IMR-90 (cell line): Measurements from ENCODE around the gene SMARCD1. TPM values are rescaled to one million over a fixed set of nuclear protein-coding genes. Genes with fewer than 3 reads are reported as not detected.

Experiments used
- ATAC-seq: fragments of 200-7000 bp; cut with Tn5 transposase; 2 replicates; pipeline ENCODE4 v1.9.1; 2020; ENCODE audit warnings: low read depth, mild to moderate bottlenecking, moderate library complexity
- BruUV-seq: library from RNA; stranded (reverse); fragments of 400-500 nt; replicated peaks from 2 replicates; lab custom pipeline; 2021; lab: Mats Ljungman, UMichigan
- CTCF ChIA-PET: fragments of 300-600 bp; formaldehyde crosslinking; extraction: SDS; loops from one replicate; lab custom pipeline; 2021; ENCODE audit warnings: antibody characterized with exemption; lab: Yijun Ruan, JAX
- POLR2A ChIA-PET: fragments of 300-600 bp; sonication (Branson Sonifier 250); formaldehyde crosslinking; loops from one replicate; lab custom pipeline; 2022; ENCODE audit warnings: antibody characterized with exemption; ENCODE audit not compliant: unreplicated experiment; lab: Charles Lee
- DNase-seq: peaks from one replicate; pipeline ENCODE4 v3.0.0; 2013
- H2AFZ ChIP-seq: replicated peaks from 2 replicates; pipeline ENCODE3; 2013; ENCODE audit warnings: low read length, mild to moderate bottlenecking; ENCODE audit not compliant: poor library complexity
- H2AK5ac ChIP-seq: 2 replicates; pipeline ENCODE4 v1.6.1; 2013; ENCODE audit warnings: low read depth, low read length, inconsistent platforms
- H2AK9ac ChIP-seq: replicated peaks from 2 replicates; pipeline ENCODE3; 2013; ENCODE audit warnings: mild to moderate bottlenecking, low read depth, low read length, moderate library complexity; ENCODE audit not compliant: poor library complexity
- H2BK120ac ChIP-seq: 2 replicates; pipeline ENCODE4 v1.6.1; 2013; ENCODE audit warnings: low read depth, low read length, inconsistent platforms
- H2BK15ac ChIP-seq: 3 replicates; pipeline ENCODE4 v1.6.1; 2013; ENCODE audit warnings: low read depth, low read length, inconsistent platforms
- H2BK20ac ChIP-seq: 2 replicates; pipeline ENCODE4 v1.6.1; 2013; ENCODE audit warnings: low read depth, mild to moderate bottlenecking, inconsistent platforms, low read length, moderate library complexity
- H2BK5ac ChIP-seq: 2 replicates; pipeline ENCODE4 v1.6.1; 2013; ENCODE audit warnings: mild to moderate bottlenecking, low read depth, low read length, inconsistent platforms; ENCODE audit not compliant: poor library complexity, severe bottlenecking
- H3K14ac ChIP-seq: replicated peaks from 2 replicates; pipeline ENCODE4 v1.6.1; 2013; ENCODE audit warnings: low read depth, low read length, inconsistent platforms
- H3K18ac ChIP-seq: 2 replicates; pipeline ENCODE4 v1.6.1; 2013; ENCODE audit warnings: low read depth, low read length, control low read depth
- H3K23ac ChIP-seq: 2 replicates; pipeline ENCODE4 v1.6.1; 2013; ENCODE audit warnings: low read depth, low read length, inconsistent platforms
- H3K27ac ChIP-seq: 2 replicates; pipeline ENCODE4 v1.5.1; 2013; ENCODE audit warnings: mild to moderate bottlenecking, control low read depth, low read length; ENCODE audit not compliant: insufficient read depth
- H3K27me3 ChIP-seq: 2 replicates; pipeline ENCODE4 v1.6.1; 2013; ENCODE audit warnings: low read length; ENCODE audit not compliant: control insufficient read depth, insufficient read depth
- H3K36me3 ChIP-seq: 2 replicates; pipeline ENCODE4 v1.6.1; 2013; ENCODE audit warnings: low read length, mixed read lengths; ENCODE audit not compliant: control insufficient read depth, insufficient read depth
- H3K4ac ChIP-seq: 2 replicates; pipeline ENCODE4 v1.6.1; 2013; ENCODE audit warnings: low read depth, low read length, inconsistent platforms
- H3K4me1 ChIP-seq: 2 replicates; pipeline ENCODE4 v1.6.1; 2013; ENCODE audit warnings: low read length, mixed read lengths; ENCODE audit not compliant: control insufficient read depth, insufficient read depth
- H3K4me2 ChIP-seq: 2 replicates; pipeline ENCODE4 v1.6.1; 2013; ENCODE audit warnings: low read depth, mild to moderate bottlenecking, control low read depth, low read length, moderate library complexity
- H3K4me3 ChIP-seq: 2 replicates; pipeline ENCODE4 v1.5.1; 2013; ENCODE audit warnings: low read depth, mild to moderate bottlenecking, control low read depth, low read length, moderate library complexity; ENCODE audit not compliant: insufficient read depth
- H3K56ac ChIP-seq: 2 replicates; pipeline ENCODE4 v1.6.1; 2013; ENCODE audit warnings: low read length, inconsistent platforms; ENCODE audit not compliant: insufficient read depth; ENCODE audit errors: extremely low read depth
- H3K79me1 ChIP-seq, 2 experiments: 2 replicates each; pipeline ENCODE4 v1.6.1; 2013; ENCODE audit warnings: low read length in 2 of 2, inconsistent platforms in 1 of 2, low read depth in 1 of 2
- H3K9ac ChIP-seq: 2 replicates; pipeline ENCODE4 v1.6.1; 2013; ENCODE audit warnings: low read depth, low read length, control low read depth
- H3K9me1 ChIP-seq: 2 replicates; pipeline ENCODE4 v1.6.1; 2013; ENCODE audit warnings: low read length, inconsistent platforms; ENCODE audit not compliant: insufficient read depth
- H3K9me3 ChIP-seq: 2 replicates; pipeline ENCODE4 v1.6.1; 2013; ENCODE audit warnings: low read length; ENCODE audit not compliant: control insufficient read depth, insufficient read depth
- H4K20me1 ChIP-seq: 2 replicates; pipeline ENCODE4 v1.6.1; 2013; ENCODE audit warnings: low read length, inconsistent platforms; ENCODE audit not compliant: insufficient read depth
- H4K5ac ChIP-seq: 2 replicates; pipeline ENCODE4 v1.6.1; 2013; ENCODE audit warnings: mild to moderate bottlenecking, low read depth, low read length, control low read depth
- H4K8ac ChIP-seq, 2 experiments: 2 replicates each; pipeline ENCODE4 v1.6.1; 2013; ENCODE audit warnings: low read depth in 2 of 2, low read length in 2 of 2, control low read depth in 1 of 2, inconsistent platforms in 1 of 2
- H4K91ac ChIP-seq: 2 replicates; pipeline ENCODE4 v1.6.1; 2013; ENCODE audit warnings: low read depth, low read length, inconsistent platforms; ENCODE audit not compliant: insufficient read depth
- RFX5 ChIP-seq: IDR thresholded peaks from 2 replicates; pipeline ENCODE4 v1.8.0; 2012; ENCODE audit warnings: low read depth, mild to moderate bottlenecking, low read length, moderate library complexity
- WGBS, 2 experiments: methylation state at CpG; one replicate each; pipeline versions ENCODE4 v1.1.5 to v1.1.7; 2013; ENCODE audit warnings: missing lambda C conversion rate in 2 of 2; ENCODE audit not compliant: insufficient read length in 1 of 2; ENCODE audit errors: extremely low coverage in 2 of 2; 5-methylcytosine and 5-hydroxymethylcytosine counted together
- dilution Hi-C: fragments of 300-500 bp; cut with HindIII; formaldehyde crosslinking; loops from one replicate; pipeline ENCODE4 v1.14.3; 2018; ENCODE audit warnings: low sequenced_read_pairs; ENCODE audit not compliant: unreplicated experiment
- in situ Hi-C: fragments of 300-500 bp; cut with MboI; formaldehyde crosslinking; loops from 3 replicates; pipeline ENCODE4 v1.14.3; 2019; ENCODE audit warnings: low sequenced_read_pairs, inconsistent platforms, mixed read lengths
- intact Hi-C: fragments of 100-400 bp; cut with micrococcal nuclease; formaldehyde crosslinking; loops from 2 replicates; pipeline ENCODE4 v1.10.0; 2022
- polyA plus RNA-seq, 3 experiments: library from polyadenylated mRNA; depleted of rRNA; stranded (reverse); fragments of >200 nt; gene quantifications; 2 replicates each; pipeline ENCODE4 v1.2.3, GENCODE V29; 2012; ENCODE audit warnings: low replicate concordance in 1 of 3
- total RNA-seq: library from RNA; depleted of rRNA; stranded (reverse); fragments of >200 nt; gene quantifications from 2 replicates; pipeline ENCODE4 v1.2.3, GENCODE V29; 2012
- TF ChIP-seq, protein P1 (sequence below): fragments of 150-350 bp; IDR thresholded peaks from 2 replicates; pipeline ENCODE4 v1.6.1; 2016; ENCODE audit warnings: low read depth, mild to moderate bottlenecking, low read length, moderate library complexity, borderline replicate concordance

SMARCD1 gene
- total and polyA plus RNA-seq, 2 of the 4 experiments (the other 2 are of a cell fraction): 28.1 to 47.9 TPM

DNA sequence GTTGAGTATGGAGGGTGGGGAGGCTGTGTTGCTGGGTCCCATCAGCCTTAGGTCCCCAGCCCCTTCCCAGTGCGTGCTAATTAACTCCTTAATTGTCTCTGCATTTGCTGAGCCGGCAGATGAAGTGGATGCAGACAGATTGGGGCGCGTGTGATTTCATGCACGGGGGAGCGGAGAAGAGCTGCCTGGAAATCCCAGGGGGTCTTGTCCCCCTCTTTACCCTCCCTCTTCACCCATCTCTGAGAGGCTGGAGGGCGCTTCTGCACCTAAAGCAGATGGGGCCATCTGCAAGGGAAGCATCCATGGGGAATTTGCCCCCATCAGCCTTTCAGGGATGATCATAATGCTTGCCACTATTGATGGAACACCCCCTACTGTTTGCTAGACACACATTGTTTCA lies 32.2 kb upstream of the SMARCD1 start:
- H4K5ac ChIP-seq: no peak overlapping the region
- no peak overlapping the region for H3K23ac ChIP-seq
- ChIA-PET POLR2A (no interaction called here), CTCF (interaction anchor here (1.6 kb wide), 1 partner anchor 85 kb away, joined by 4 read pairs; no protein-coding TSS in a partner anchor)
- H3K27me3 ChIP-seq: peaks cover 56% of the 10 kb centered on the region
- H3K79me1 ChIP-seq: no peaks in the 10 kb centered on the region; a peak in 1 of 4 replicates
- peaks cover 4% of the 10 kb centered on the region for H3K4me1 ChIP-seq
- H2AK9ac ChIP-seq: no peak overlapping the region
- intact Hi-C loops: no loop called here
- no peaks in the 10 kb centered on the region for H3K36me3 ChIP-seq
- no peak overlapping the region for H3K4me2 ChIP-seq
- no peak overlapping the region for H2AK5ac ChIP-seq
- H2BK15ac ChIP-seq: no peak overlapping the region
- no peak overlapping the region for H2BK5ac ChIP-seq
- in situ Hi-C loops: loop anchor here (5.0 kb wide), 1 partner anchor 186 kb away; no protein-coding TSS in a partner anchor
- H3K18ac ChIP-seq: no peak overlapping the region
- H3K9ac ChIP-seq: no peak overlapping the region
- no peak for ATAC-seq
- dilution Hi-C loops: no loop called here
- H3K14ac ChIP-seq: no peak overlapping the region
- H3K27ac ChIP-seq: no peak overlapping the region
- H4K8ac ChIP-seq: no peak overlapping the region
- no peak overlapping the region for H3K4ac ChIP-seq
- H2BK120ac ChIP-seq: no peak overlapping the region
- H3K56ac ChIP-seq: no peak overlapping the region
- DNase-seq: no peak
- peaks cover 7% of the 10 kb centered on the region; the same call in 1 of the 2 replicates for H4K20me1 ChIP-seq
- no peak overlapping the region for H2AFZ ChIP-seq
- H2BK20ac ChIP-seq: no peak overlapping the region
- H3K9me3 ChIP-seq: no peaks in the 10 kb centered on the region
- BruUV-seq: no TSS peak
- H3K9me1 ChIP-seq: no peaks in the 10 kb centered on the region
- no peak overlapping the region for H4K91ac ChIP-seq
- TF ChIP-seq RFX5: no peak
- TF ChIP-seq, protein P1, sequence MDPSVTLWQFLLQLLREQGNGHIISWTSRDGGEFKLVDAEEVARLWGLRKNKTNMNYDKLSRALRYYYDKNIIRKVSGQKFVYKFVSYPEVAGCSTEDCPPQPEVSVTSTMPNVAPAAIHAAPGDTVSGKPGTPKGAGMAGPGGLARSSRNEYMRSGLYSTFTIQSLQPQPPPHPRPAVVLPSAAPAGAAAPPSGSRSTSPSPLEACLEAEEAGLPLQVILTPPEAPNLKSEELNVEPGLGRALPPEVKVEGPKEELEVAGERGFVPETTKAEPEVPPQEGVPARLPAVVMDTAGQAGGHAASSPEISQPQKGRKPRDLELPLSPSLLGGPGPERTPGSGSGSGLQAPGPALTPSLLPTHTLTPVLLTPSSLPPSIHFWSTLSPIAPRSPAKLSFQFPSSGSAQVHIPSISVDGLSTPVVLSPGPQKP: no peak
- WGBS, 2 experiments: no CpG with 5 or more reads among the region's 7 CpGs
- H3K4me3 ChIP-seq: no peak overlapping the region
